COLO829 (cell line): ENCODE results near the gene FAM186B.
"Not testable (repeated sequence)": the region's sequence is repeated elsewhere in the genome, so short reads cannot be mapped to it uniquely, and the experiment has no call there.

Experiments
- DNase-seq: peaks from one replicate; pipeline ENCODE4 v3.0.0; 2012; ENCODE audit warnings: low spot score

FAM186B gene

GRCh38 chr12:49605539-49605938 lies at the start of gene FAM186B:
Gene FAM186B, minus strand, starts transcription at chr12:49605639. Its CDS starts 162 bp downstream, at chr12:49605477.
- not testable (repeated sequence) for DNase-seq

- DNase-seq, result no peak
Observed at GRCh38 chr12:49654715-49655114, 49.3 kb upstream of the FAM186B start.

- no peak for DNase-seq
Observed at GRCh38 chr12:49652921-49653520, 47.6 kb upstream of the FAM186B start.

- DNase-seq, result no peak
Observed at GRCh38 chr12:49651855-49652254, 46.4 kb upstream of the FAM186B start.

- no peak for DNase-seq
Observed at GRCh38 chr12:49649892-49650291, 44.5 kb upstream of the FAM186B start.

GRCh38 chr12:49649445-49649844 lies 44.0 kb upstream of the FAM186B start:
- DNase-seq, result no peak

- no peak for DNase-seq
Observed at GRCh38 chr12:49648712-49649003, 43.2 kb upstream of the FAM186B start.

GRCh38 chr12:49647827-49648711 lies 42.6 kb upstream of the FAM186B start:
- no peak for DNase-seq

- no peak for DNase-seq
Observed at GRCh38 chr12:49646871-49647654, 41.6 kb upstream of the FAM186B start.

- DNase-seq, result no peak
Observed at GRCh38 chr12:49646331-49646830, 40.9 kb upstream of the FAM186B start.

- no peak for DNase-seq
Observed at GRCh38 chr12:49645146-49646039, 40.0 kb upstream of the FAM186B start.

GRCh38 chr12:49644620-49644994 lies 39.2 kb upstream of the FAM186B start:
- DNase-seq, result peak; percentile 80

GRCh38 chr12:49643961-49644619 lies 38.7 kb upstream of the FAM186B start:
- no peak for DNase-seq

- DNase-seq, result no peak
Observed at GRCh38 chr12:49643135-49643534, 37.7 kb upstream of the FAM186B start.

GRCh38 chr12:49642370-49642802 lies 36.9 kb upstream of the FAM186B start:
- DNase-seq, result no peak

- DNase-seq, result no peak
Observed at GRCh38 chr12:49641748-49642369, 36.4 kb upstream of the FAM186B start.

GRCh38 chr12:49636979-49637755 lies 31.7 kb upstream of the FAM186B start:
- DNase-seq, result peak; percentile 71

GRCh38 chr12:49636574-49636973 lies 31.1 kb upstream of the FAM186B start:
- DNase-seq, result no peak

GRCh38 chr12:49635656-49636055 lies 30.2 kb upstream of the FAM186B start:
- DNase-seq, result no peak

- DNase-seq, result no peak
Observed at GRCh38 chr12:49635036-49635435, 29.6 kb upstream of the FAM186B start.
